Renal pelvis (tissue), 4 donors: Measurements from ENCODE around the gene PRDM2. TPM values are rescaled to one million over a fixed set of nuclear protein-coding genes. Genes with fewer than 3 reads are reported as not detected.

Experiments used
- DNase-seq: peaks from one replicate; pipeline ENCODE4 v3.0.0-alpha.2; 2013
- polyA plus RNA-seq, 3 donors: library from polyadenylated mRNA; unstranded; fragments of 120-200 nt; gene quantifications; one replicate each; pipeline ENCODE4 v1.2.1, GENCODE V29; 2013; ENCODE audit not compliant: insufficient read length in 3 of 3

The PRDM2 gene
- polyA plus RNA-seq, 3 donors = 35.3 to 36.9 (median 36.4) TPM

DNA sequence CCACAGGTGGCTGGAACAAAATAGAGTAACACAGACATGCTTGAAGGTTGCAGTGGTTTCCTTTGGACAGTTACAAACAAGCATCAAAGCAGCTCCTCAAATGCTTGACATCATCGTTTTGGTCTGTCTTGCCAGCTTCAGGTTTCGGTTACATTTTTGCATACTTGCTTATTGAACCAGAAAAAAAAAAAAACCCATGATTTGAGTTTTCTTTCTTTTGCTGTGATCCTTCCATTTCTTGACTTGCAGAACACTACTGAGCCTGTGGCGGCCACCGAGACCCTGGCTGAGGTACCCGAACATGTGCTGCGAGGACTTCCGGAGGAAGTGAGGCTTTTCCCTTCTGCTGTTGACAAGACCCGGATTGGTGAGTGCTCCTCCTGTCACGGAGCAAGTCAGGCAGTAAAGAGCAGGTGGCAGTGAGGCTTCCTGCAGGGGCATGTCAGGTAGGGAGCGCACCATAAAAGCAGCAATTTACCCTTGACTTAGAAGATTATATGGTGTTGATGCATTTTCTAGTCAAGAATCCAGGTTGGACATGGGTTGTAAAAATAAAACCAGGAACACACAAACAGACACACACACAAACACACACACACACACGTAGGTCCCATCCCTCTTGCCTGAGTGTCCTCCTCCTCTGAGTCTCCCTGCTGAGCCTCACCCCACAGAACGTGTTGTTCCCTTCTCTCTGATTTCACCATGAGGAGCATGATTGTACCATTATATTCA is 30.9 kb downstream of the PRDM2 start:
- no peak for DNase-seq

DNA sequence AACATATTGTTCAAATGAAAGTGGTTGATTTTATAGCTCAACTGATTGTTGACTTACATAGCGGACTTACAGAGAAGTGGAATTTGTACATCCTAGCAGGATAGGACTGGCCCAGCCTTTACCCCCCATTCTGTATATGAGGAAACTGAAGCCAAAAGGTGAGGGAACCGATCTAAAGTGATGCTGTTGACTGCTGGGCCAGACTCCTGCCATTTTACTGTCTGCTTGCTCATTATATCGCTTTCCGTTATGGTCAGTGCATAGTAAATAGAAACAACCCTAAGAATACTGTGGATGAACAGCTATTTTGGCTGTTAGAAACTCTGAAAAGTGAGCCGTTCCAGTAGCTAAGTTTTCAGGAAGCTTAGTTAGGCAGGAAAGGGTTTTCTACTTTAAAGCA is 31.9 kb downstream of the PRDM2 start:
- no peak for DNase-seq

DNA sequence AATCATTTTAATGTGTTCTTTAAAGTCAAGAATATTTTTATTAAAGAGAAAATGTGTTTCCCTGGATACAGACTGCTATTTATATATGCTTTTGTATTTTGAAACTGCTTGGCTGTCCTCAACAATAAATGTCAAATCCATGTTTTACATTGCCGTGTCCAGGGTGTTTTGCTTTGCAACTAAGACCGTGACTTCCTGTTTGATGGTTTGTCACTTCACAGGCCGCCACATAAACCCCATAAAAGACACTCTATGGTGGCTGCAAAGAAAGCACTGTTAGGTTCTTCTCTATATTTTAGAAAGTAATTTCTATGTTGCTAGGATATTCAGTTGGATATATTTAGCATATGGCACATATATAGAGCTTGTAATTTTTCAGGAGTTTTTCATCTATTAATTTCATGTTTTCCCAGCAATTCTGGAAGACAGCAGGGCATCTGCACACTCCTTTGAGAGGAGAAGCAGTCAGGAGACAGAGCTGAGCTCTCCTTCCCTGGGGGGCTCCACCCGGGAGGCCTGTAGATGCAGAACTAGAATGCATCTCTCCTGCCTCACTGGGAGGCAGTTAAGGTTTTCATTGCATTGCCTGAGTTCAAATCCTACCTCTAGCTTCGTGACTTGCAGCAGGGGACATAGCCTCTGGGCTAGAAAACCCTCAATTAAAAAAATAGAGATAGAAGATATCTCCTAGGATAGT is 33.1 kb downstream of the PRDM2 start:
- no peak for DNase-seq

DNA sequence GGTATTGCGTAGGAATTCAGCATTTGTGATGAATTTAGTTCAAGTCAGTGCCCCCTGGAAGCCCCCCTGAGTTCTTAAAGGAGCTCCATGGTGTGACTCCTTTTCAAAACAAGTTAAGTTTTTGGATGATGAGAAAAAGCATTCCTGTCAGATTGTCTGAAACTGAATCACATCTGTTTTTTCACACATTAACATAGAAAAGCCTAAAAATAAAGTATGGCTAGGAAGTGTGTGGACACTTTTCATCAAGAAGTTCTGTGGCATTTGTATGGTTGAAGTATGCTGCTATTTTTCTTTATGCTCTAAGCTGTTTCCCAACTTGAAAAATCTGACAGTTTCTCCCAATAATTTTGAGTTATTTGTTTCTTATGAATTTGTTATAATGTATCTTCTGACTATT is 33.7 kb downstream of the PRDM2 start:
- no peak for DNase-seq

- no peak for DNase-seq
Measured at GRCh38 chr1:13735168-13735930, 35.4 kb downstream of the PRDM2 start.

DNA sequence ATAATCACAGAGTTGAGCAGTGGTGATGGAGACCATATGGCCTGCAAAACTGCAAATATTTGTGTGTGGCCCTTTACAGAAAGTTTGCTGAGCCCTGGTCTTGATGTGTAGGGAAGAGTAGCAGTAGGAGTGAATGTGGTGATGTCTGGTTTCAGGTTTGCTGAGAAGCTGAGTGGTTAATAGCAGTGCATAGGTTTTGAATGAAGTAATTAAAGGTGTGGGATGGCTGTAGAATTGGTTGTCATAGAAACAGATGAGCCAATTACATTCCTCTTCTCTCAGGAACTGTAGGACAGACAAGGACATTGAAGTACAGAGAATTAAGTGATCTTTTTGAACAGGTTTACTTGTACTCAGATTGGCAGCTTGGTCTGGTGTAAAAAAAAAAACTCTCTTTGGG is 37.4 kb downstream of the PRDM2 start:
- no peak for DNase-seq

- DNase-seq = no peak
Measured at GRCh38 chr1:13746342-13746741, 46.4 kb downstream of the PRDM2 start.

GRCh38 chr1:13748610-13749505 is 48.9 kb downstream of the PRDM2 start:
- peak; percentile 96 for DNase-seq

- no peak for DNase-seq
Measured at GRCh38 chr1:13749543-13750341, 49.8 kb downstream of the PRDM2 start.

DNA sequence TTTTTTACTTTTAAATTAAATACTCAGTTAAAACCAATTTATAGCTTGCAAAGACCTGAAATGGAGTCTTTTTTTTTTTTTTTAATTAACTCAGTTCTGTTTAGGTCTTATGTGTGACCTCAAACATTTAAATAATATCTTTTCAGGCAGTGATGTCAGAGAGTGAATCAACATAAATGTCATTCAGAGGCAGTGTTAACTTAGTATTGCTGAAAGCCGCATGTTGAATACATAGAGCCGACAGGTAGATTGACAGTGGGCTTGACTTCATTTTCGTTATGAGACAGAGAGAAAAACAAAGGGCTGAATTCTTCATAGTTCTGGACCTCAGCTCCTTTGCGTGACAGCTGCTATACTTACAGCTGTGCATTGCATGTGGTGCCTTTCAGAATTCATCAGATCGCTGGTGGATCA is 51.5 kb downstream of the PRDM2 start:
- DNase-seq = no peak

DNA sequence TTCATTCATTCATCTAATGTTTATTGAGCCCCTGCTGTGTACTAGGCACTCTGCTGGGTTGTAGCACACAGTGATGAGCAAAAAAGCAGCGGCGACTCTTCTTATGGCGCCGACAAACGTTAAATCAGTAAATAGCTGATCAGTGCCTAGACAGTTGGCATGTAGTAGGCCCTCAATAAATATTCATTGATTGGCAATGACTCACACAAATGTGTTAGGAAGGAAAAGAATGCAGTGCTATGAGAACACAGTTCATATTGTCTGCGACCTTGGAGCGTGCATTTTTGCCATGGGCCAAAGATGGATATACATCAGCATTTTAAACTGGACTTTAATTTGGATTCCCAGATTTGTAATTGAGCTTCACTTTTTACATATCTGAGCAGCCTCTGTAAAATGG is 52.0 kb downstream of the PRDM2 start:
- DNase-seq = no peak

- no peak for DNase-seq
Measured at GRCh38 chr1:13752852-13753251, 52.9 kb downstream of the PRDM2 start.

DNA sequence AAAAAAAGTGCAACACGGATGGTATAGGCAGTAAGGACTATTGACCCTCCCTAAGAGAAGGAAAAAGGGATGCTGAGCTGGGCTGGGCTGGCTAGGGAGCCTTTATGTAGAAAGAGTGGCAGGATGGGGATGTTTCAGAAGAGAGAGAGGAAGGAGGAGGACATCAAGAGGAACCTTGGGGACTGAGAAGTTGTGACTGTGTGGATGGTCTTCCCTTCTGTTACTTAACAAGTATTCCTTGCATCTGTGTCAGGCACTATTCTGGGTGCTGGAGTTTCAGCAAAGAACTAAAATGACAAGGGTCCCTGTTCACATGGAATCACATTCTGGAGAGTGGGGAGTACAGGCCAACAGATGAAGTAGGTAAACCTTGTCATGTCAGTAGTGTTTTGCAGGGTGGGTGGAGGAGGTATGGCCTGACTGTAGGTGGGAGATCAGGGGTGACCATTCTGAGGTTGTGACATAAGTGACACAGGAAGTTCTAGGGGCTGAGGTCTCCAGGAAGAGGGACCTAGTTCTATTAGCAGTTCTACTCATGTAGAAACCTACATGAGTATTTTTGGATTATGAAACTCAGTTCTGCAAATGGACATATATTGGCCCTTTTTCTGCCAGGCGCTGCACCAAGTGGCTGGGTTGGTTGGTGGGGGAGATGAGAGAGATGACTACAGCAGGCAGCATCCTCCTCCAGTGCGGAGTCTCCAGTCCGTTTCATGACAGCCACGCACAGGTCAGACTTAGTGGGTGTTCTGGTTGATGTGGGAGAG is 53.8 kb downstream of the PRDM2 start:
- no peak for DNase-seq

DNA sequence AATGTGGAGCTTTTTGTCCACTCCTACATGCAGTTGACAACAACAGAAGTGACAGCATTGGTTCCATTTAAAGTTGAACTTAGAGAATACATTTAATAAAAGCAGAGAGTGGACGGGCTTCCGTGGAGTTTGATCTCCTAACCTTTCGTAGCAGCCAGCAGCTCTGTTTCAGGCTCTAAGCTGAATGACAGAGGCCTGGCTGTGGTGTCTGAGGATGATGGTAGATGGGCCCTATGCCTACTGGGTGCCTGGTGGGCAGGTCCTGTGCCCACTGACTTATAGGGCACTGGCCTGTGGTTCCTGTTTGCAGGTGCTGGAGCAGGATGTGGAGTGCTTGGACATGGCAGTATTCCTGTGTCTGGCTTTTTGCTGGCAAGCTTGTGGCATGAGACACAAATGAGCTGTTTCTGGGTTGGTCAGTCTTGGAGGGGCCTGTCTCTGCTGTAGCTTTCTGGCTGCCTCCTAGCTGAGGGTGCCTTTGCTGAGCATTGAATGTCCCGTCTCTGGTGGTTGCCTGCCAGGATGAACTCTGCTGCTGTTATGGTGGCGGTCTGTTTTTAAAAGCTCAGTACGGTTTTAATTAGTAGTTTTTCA is 54.6 kb downstream of the PRDM2 start:
- DNase-seq = no peak

GRCh38 chr1:13756557-13757315 is 56.7 kb downstream of the PRDM2 start:
- no peak for DNase-seq

- DNase-seq = no peak
Measured at GRCh38 chr1:13757693-13758092, 57.7 kb downstream of the PRDM2 start.

DNA sequence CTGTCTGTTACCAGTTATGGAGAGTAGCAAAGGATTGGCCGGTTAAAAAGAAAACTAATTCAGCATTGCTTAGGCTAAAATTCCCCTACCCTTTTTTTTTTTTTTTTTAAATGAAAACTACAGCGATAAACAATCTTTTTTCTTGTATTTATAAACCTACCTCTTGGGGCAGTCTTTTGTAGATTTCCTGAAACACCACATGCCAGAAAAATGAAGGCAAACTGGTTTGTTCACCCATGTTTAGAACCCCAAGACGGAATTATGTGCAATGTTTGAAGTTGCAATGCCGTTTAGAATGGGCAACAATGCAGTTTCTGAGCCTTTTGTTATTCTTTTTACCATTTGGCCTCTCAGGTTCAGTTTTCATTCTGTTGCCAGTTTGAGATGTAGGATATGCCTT is 59.1 kb downstream of the PRDM2 start:
- peak; percentile 72 for DNase-seq

- DNase-seq = no peak
Measured at GRCh38 chr1:13760340-13760739, 60.4 kb downstream of the PRDM2 start.

GRCh38 chr1:13760921-13761320 is 60.9 kb downstream of the PRDM2 start:
- DNase-seq = no peak
